A673 (cell line): ENCODE measurements around the gene TSSK1B. TPM values are rescaled to one million over a fixed set of nuclear protein-coding genes. Genes with fewer than 3 reads are reported as not detected.

Experiments
- BruUV-seq: library from RNA; stranded (reverse); fragments of 400-500 nt; replicated peaks from 2 replicates; lab custom pipeline; 2021; lab: Mats Ljungman, UMichigan
- CTCF ChIA-PET: fragments of 300-600 bp; sonication (Branson Sonifier 250); formaldehyde crosslinking; loops from one replicate; lab custom pipeline; 2022; ENCODE audit warnings: antibody characterized with exemption; lab: Charles Lee
- POLR2A ChIA-PET: fragments of 300-600 bp; sonication (Branson Sonifier 250); formaldehyde crosslinking; loops from one replicate; lab custom pipeline; 2022; ENCODE audit warnings: antibody characterized with exemption; ENCODE audit not compliant: low non-redundant PET; lab: Charles Lee
- DNase-seq: peaks from one replicate; pipeline ENCODE4 v3.0.0-alpha.2; 2015; ENCODE audit warnings: low spot score
- H3K27ac ChIP-seq: fragments of 200-600 bp; sonication (generic); 2 replicates; pipeline ENCODE4 v1.5.1; 2016; ENCODE audit warnings: mixed run types, low read depth, mild to moderate bottlenecking, mixed read lengths, antibody characterized with exemption, low read length; ENCODE audit not compliant: poor library complexity, severe bottlenecking
- H3K27me3 ChIP-seq: fragments of 200-600 bp; sonication (generic); replicated peaks from 2 replicates; pipeline ENCODE4 v1.6.1; 2017; ENCODE audit warnings: mixed run types, low read depth, mild to moderate bottlenecking, mixed read lengths, antibody characterized with exemption, low read length; ENCODE audit not compliant: insufficient read depth, poor library complexity
- H3K36me3 ChIP-seq: fragments of 200-600 bp; sonication (generic); 2 replicates; pipeline ENCODE4 v1.6.1; 2016; ENCODE audit warnings: mixed run types, mild to moderate bottlenecking, mixed read lengths, antibody characterized with exemption, low read length; ENCODE audit not compliant: insufficient read depth, poor library complexity, severe bottlenecking
- H3K4me1 ChIP-seq: fragments of 200-600 bp; sonication (generic); 2 replicates; pipeline ENCODE4 v1.6.1; 2017; ENCODE audit warnings: mixed run types, mild to moderate bottlenecking, mixed read lengths, antibody characterized with exemption, low read length; ENCODE audit not compliant: insufficient read depth, poor library complexity, severe bottlenecking
- H3K4me3 ChIP-seq: fragments of 200-600 bp; sonication (generic); 2 replicates; pipeline ENCODE4 v1.5.1; 2016; ENCODE audit warnings: low read depth, mixed run types, mild to moderate bottlenecking, mixed read lengths, low read length; ENCODE audit not compliant: poor library complexity, severe bottlenecking
- H3K9me3 ChIP-seq: fragments of 200-600 bp; sonication (generic); 2 replicates; pipeline ENCODE4 v1.6.1; 2016; ENCODE audit warnings: mixed run types, low read depth, mild to moderate bottlenecking, mixed read lengths, antibody characterized with exemption, low read length; ENCODE audit not compliant: poor library complexity, severe bottlenecking
- CTCF ChIP-seq: fragments of 300-800, 200-600 bp; sonication (generic); conservative IDR thresholded peaks from 2 replicates; pipeline ENCODE4 v1.5.1; 2017; ENCODE audit warnings: low read depth, mild to moderate bottlenecking, antibody characterized with exemption, low read length, moderate library complexity, mixed read lengths
- EZH2 ChIP-seq: fragments of 200-600 bp; sonication (generic); IDR thresholded peaks from 2 replicates; pipeline ENCODE4 v1.6.1; 2017; ENCODE audit warnings: borderline replicate concordance, low read depth, mild to moderate bottlenecking, mixed read lengths, antibody characterized with exemption, low read length; ENCODE audit not compliant: poor library complexity, severe bottlenecking
- intact Hi-C: fragments of 100-400 bp; cut with micrococcal nuclease; formaldehyde crosslinking; loops from one replicate; pipeline ENCODE4 v1.10.0; 2022; ENCODE audit not compliant: unreplicated experiment
- total RNA-seq: library from RNA; stranded (reverse); gene quantifications from 2 replicates; pipeline ENCODE4 v1.2.3, GENCODE V29; 2021

Gene TSSK1B
- total RNA-seq, 1 experiment from 2014 or later = not detected

GRCh38 chr5:113397046-113397445, 37.7 kb downstream of the TSSK1B start:
- Histone ChIP-seq H3K4me1 (no peaks in the 10 kb centered on the region), H3K36me3 (no peaks in the 10 kb centered on the region), H3K27ac (no peak overlapping the region), H3K9me3 (no peaks in the 10 kb centered on the region), H3K27me3 (no peaks in the 10 kb centered on the region), H3K4me3 (no peak overlapping the region)
- CTCF ChIA-PET = no interaction called here
- POLR2A ChIA-PET = interaction anchor here (0.6 kb wide), 1 partner anchor 11 kb away, joined by 5 read pairs; no protein-coding TSS in a partner anchor
- no peak for TF ChIP-seq EZH2
- no peak for TF ChIP-seq CTCF
- BruUV-seq = no TSS peak
- intact Hi-C loops = no loop called here
- DNase-seq = no peak

GRCh38 chr5:113394658-113395057, 40.1 kb downstream of the TSSK1B start:
- DNase-seq = no peak
- H3K27me3 ChIP-seq = peaks cover 4% of the 10 kb centered on the region
- H3K9me3 ChIP-seq = no peaks in the 10 kb centered on the region
- H3K4me3 ChIP-seq = no peak overlapping the region
- no peaks in the 10 kb centered on the region for H3K4me1 ChIP-seq
- ChIA-PET CTCF (no interaction called here), POLR2A (no interaction called here)
- no peaks in the 10 kb centered on the region for H3K36me3 ChIP-seq
- no peak for TF ChIP-seq CTCF
- TF ChIP-seq EZH2 = no peak
- intact Hi-C loops = no loop called here
- no TSS peak for BruUV-seq
- H3K27ac ChIP-seq = no peak overlapping the region

- Histone ChIP-seq H3K36me3 (no peaks in the 10 kb centered on the region), H3K27me3 (peaks cover 5% of the 10 kb centered on the region), H3K27ac (no peak overlapping the region), H3K9me3 (no peaks in the 10 kb centered on the region), H3K4me3 (no peak overlapping the region), H3K4me1 (peaks cover 7% of the 10 kb centered on the region)
- DNase-seq = no peak
- no peak for TF ChIP-seq EZH2
- no peak for TF ChIP-seq CTCF
- CTCF ChIA-PET = no interaction called here
- POLR2A ChIA-PET = no interaction called here
- BruUV-seq = no TSS peak
- intact Hi-C loops = no loop called here
Measured at GRCh38 chr5:113390224-113390623, 44.6 kb downstream of the TSSK1B start.
